Choroid plexus epithelial cell (primary cell): Measurements from ENCODE around the gene MPPED1.

Experiments
- DNase-seq: peaks from one replicate; pipeline ENCODE4 v3.0.0-alpha.2; 2010; ENCODE audit warnings: low read depth
- H3K4me3 ChIP-seq: 2 replicates; pipeline ENCODE4 v1.5.1; 2011; ENCODE audit warnings: low read depth, mild to moderate bottlenecking, control low read depth, low read length, moderate library complexity
- TF ChIP-seq, protein P1 (sequence below): conservative IDR thresholded peaks from 2 replicates; pipeline ENCODE4 v1.5.1; 2011; ENCODE audit warnings: low read depth, mild to moderate bottlenecking, control low read depth, inconsistent platforms, low read length, moderate library complexity

MPPED1 gene

DNA sequence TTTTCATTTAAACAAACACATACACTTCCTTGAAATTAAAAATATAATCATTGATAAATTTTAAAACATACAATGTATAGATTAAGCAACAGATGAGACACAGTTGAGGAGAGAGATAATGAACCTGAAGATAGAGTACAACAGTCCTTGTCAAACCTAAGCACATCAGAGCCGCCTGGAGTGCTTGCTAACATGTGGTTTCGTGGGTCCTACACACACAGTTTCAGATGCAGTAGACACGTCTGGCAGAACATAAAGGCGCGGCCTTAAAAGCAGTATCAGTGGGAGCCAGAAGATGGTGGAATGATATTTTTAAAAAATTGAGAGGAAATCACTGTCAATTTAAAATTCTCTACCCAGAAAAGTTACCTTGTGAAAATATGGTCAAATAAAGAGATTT lies 134.4 kb downstream of the MPPED1 start:
- no peak for DNase-seq
- no peak overlapping the region for H3K4me3 ChIP-seq
- TF ChIP-seq, protein P1, sequence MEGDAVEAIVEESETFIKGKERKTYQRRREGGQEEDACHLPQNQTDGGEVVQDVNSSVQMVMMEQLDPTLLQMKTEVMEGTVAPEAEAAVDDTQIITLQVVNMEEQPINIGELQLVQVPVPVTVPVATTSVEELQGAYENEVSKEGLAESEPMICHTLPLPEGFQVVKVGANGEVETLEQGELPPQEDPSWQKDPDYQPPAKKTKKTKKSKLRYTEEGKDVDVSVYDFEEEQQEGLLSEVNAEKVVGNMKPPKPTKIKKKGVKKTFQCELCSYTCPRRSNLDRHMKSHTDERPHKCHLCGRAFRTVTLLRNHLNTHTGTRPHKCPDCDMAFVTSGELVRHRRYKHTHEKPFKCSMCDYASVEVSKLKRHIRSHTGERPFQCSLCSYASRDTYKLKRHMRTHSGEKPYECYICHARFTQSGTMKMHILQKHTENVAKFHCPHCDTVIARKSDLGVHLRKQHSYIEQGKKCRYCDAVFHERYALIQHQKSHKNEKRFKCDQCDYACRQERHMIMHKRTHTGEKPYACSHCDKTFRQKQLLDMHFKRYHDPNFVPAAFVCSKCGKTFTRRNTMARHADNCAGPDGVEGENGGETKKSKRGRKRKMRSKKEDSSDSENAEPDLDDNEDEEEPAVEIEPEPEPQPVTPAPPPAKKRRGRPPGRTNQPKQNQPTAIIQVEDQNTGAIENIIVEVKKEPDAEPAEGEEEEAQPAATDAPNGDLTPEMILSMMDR: no peak

DNA sequence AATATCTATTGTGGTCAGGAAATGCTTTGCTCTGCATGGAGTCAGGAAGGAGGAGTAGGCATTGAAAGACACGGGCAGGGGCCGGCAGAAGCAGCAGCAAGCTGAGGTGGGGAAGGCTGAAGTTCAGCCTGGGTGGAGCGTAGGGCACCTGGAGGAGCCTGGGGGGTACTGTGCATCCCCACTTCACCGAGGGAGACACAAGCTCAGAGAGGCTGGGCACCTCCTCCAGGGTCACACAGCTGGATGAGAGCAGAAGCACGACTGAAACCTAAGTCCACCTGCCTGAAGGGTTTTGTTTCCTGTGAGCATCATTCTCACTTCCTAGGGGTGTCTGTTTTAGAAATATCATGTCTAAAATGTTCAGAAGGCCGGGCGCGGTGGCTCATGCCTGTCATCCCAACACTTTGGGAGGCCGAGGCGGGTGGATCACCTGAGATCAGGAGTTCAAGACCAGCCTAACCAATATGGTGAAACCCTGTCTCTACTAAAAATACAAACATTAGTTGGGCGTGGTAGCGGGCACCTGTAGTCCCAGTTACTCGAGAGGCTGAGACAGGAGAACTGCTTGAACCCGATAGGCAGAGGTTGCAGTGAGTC lies 138.3 kb downstream of the MPPED1 start:
- TF ChIP-seq, protein P1: no peak
- H3K4me3 ChIP-seq: no peak overlapping the region
- no peak for DNase-seq

DNA sequence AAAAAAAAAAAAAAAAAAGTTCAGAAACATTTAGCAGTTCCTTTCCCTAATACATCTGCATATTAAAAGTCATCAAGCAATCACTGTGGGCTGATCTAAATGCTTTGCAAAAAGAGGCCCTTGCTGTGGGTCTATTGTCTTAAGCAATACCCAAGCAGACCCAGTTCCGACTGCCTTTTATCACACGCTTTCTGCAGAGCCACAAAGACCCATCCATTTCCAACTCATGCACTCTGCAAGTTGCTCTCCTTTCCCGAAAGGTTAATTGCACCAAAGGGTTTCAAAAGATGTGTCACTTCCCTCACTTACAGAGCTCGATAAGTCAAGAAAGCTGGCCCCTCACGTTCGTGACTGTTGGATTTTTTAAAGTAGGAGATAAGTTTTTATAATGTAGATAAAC lies 138.9 kb downstream of the MPPED1 start:
- TF ChIP-seq, protein P1: no peak

DNA sequence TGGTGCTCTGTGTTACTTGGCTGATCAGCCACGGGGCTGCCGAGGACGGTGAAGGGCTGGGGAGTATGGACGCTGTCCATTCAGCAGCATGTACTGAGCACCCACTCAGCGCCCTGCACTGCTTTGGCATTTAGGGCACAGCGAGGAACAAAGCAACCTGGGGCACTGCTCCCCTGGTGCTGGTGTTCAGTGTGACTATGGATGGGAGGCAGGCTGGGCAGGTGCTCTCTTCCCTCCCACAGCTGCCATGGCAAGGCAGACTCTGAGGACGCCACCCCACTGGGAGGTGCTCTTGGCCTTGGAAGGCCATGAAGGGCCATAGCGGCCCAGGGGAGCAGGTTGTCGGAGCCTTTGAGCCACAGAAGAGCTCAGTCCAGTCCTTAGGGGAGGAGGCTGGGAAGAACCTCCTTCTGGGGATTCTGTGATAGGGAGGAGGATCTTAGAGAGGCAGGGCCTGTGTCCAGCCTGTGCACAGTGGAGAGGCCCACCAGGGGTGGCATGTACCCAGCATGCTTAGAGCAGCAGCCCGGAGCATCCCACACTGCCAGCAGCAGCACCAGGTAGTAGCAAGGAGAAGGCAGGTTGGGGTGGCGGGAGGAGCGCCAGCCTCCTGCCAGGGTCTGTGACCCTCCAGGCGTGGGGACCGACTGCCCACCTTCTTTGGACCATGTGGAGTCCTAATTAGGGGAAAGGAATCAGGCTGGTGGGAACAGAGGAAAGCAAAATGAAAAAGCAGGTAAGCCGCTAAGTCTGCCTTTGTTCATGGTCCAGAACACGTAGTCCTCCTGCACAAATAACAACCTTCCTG lies 141.8 kb downstream of the MPPED1 start:
- TF ChIP-seq, protein P1: no peak
- DNase-seq: no peak
- no peak overlapping the region for H3K4me3 ChIP-seq

More for the DNA sequence above, 138.9 kb downstream of the MPPED1 start:
- DNase-seq: no peak
- no peak overlapping the region for H3K4me3 ChIP-seq

DNA sequence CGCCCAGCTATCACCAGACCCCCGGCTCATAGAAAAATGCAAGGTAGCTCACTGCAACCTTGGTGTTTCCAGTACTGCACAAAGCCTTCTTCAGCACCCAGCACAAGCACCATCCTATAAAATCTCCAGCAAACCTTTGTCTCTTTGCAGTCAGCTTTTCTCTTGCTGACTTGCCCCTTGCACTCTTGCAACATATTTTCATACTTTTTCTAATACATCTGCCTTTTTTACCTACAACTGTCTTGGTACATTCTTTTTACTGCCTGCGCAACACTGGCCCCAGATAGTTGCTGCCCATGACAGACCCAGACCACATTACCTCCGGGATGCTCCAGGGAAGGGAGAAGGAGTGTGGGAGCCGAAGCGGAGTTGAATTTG lies 142.4 kb downstream of the MPPED1 start:
- no peak for DNase-seq
- TF ChIP-seq, protein P1: no peak
- H3K4me3 ChIP-seq: no peak overlapping the region

DNA sequence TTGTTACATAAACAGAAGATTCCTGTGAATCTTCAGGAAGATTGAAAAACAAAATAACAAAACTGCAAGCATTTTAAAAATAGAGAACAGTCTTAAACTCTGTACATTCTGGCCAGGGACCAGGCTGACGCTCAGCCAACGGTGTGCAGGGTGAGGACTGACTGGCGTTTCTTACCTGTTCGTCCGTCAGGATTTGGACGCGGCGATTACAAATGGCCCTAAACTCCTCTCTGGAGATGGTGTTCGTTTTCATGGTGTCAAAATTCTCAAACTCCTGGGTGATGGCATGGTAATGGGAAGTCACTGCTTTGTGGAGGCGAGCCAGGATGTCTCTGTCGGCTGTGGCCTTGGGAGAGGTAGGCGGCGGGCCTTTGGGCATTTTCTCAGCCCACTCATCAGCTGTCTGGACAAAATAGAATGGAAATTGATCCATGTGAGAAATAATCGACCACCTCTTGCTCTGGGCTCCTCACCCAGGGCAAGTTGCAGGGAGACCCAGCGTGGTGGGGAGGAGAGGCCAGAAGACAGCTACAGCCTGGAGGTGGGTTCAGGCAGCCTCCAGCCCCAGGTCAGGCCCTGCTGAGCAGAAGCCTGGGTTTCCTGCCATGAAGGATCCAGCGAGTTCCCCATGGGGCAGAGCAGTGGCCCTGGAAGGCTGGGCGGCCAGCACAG lies 143.0 kb downstream of the MPPED1 start:
- TF ChIP-seq, protein P1: no peak
- DNase-seq: no peak
- no peak overlapping the region for H3K4me3 ChIP-seq
